Measurements from ENCODE around the gene MYOF.

DNA sequence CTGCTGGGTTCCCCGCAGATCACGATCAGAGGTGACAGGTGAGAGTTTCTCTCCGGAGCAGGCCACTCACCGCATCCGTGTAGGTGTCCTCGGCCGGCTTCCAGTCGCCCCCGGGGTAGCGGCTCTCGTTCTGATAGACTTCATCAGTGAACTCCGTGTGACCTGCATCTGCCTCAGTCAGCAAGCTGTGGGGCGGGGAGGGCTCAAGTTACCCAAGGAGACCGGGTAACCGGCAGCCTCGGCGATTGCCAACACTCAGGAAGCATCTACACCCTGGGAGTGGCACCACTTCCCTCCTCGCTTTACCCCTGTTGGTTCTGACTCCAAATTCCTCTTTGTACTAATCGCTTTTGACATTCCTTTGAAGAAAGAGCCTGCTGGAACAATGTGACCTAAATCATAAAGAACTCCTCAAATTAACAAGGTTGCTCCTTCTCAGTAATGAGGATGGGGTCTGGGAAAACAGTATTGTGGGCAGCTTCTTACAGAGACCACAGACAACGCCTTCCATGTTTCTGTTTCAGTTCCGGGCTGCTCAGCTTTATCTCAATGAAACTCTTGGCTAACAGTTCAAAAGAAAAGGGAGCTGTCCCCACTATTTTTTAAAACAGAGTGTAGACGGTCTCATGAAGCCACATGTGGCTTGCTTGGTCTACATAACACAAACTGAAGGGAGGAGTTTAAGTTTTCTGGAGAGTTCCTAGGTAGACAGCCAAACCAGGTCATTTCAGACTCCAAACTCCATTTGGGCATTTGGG lies 118.1 kb downstream of the MYOF start:
- TF ChIP-seq, protein P1, sequence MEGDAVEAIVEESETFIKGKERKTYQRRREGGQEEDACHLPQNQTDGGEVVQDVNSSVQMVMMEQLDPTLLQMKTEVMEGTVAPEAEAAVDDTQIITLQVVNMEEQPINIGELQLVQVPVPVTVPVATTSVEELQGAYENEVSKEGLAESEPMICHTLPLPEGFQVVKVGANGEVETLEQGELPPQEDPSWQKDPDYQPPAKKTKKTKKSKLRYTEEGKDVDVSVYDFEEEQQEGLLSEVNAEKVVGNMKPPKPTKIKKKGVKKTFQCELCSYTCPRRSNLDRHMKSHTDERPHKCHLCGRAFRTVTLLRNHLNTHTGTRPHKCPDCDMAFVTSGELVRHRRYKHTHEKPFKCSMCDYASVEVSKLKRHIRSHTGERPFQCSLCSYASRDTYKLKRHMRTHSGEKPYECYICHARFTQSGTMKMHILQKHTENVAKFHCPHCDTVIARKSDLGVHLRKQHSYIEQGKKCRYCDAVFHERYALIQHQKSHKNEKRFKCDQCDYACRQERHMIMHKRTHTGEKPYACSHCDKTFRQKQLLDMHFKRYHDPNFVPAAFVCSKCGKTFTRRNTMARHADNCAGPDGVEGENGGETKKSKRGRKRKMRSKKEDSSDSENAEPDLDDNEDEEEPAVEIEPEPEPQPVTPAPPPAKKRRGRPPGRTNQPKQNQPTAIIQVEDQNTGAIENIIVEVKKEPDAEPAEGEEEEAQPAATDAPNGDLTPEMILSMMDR (IDR thresholded peaks at IDR 0.05), result no peak
- no peak for TF ChIP-seq ZFX (IDR thresholded peaks at IDR 0.05; ENCODE audit: borderline replicate concordance)
